ENCODE data around the gene HRC.
A peak's percentile ranks its signal among the peaks of the same experiment; 100 is the strongest.

The HRC gene

DNA sequence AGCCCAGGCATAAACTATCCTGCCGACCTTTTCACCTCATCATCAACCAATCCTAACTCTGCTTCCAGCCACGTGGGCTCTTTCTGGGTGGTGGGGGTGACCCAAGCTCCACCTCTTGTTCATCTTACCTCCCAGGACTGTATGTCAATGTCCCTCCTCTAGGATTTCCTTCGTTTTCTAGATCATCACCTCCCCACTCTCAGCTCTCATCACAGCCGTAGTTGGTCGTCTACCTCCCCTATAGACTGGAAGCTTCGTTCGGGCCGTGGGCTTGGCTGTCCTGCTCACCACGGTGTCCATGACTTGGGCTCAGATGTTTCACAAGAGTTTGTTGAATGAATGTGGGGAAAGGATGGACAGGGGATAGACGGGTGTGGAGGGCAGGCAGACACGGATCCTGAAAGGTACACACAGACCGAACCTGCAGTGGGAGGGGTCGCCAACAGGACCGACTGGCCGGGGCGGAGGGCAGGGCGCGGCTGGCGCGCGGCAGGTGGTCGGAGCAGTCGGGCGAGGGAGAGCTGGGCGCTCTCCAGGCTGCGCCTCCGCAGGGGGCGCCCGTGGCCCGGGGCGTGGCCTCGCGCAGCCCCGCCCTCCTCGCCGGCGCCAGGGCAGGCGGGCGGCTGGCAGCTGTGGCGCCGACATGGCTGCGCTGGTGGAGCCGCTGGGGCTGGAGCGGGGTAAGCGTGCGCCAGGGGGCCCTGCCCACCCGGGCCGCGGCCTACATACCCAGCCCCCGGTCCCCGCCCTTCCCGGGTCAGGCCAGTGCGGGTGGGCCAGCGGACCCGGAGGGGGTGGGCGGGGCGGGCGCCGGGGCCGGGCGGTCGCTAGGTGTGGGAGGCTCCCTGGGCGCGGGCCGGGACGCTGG, 41.2 kb downstream of the HRC start, which contains the start of gene LIN7B:
Gene LIN7B (plus strand): TSS at position 609 of the 868 bp plus-strand sequence. CDS start 35 bp downstream, at position 644.
- peaks cover 6% of the 10 kb centered on the region for H3K79me2 ChIP-seq (ENCODE audit: low read length)
- no peaks in the 10 kb centered on the region for H4K20me1 ChIP-seq (ENCODE audit: insufficient read depth, low read length)
- no peaks in the 10 kb centered on the region for H3K27me3 ChIP-seq (ENCODE audit: low read depth, low read length)
- H3K4me3 ChIP-seq (ENCODE audit: low read length): peak within 1 kb of the TSS; percentile 78
- H3K4me1 ChIP-seq (ENCODE audit: low read length): peaks cover 14% of the 10 kb centered on the region
- H3K9me3 ChIP-seq (ENCODE audit: insufficient read depth, low read length): no peaks in the 10 kb centered on the region
- TF ChIP-seq, protein P1, sequence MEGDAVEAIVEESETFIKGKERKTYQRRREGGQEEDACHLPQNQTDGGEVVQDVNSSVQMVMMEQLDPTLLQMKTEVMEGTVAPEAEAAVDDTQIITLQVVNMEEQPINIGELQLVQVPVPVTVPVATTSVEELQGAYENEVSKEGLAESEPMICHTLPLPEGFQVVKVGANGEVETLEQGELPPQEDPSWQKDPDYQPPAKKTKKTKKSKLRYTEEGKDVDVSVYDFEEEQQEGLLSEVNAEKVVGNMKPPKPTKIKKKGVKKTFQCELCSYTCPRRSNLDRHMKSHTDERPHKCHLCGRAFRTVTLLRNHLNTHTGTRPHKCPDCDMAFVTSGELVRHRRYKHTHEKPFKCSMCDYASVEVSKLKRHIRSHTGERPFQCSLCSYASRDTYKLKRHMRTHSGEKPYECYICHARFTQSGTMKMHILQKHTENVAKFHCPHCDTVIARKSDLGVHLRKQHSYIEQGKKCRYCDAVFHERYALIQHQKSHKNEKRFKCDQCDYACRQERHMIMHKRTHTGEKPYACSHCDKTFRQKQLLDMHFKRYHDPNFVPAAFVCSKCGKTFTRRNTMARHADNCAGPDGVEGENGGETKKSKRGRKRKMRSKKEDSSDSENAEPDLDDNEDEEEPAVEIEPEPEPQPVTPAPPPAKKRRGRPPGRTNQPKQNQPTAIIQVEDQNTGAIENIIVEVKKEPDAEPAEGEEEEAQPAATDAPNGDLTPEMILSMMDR (IDR thresholded peaks at IDR 0.05; ENCODE audit: low read depth, low read length): peak; percentile 52
- no peak for TF ChIP-seq EZH2phosphoT487 (IDR thresholded peaks at IDR 0.05; ENCODE audit: low read depth)
- peaks cover 10% of the 10 kb centered on the region for H3K36me3 ChIP-seq (replicated peaks; ENCODE audit: low read depth, low read length)
- peak within 1 kb of the TSS; percentile 99 for H3K4me2 ChIP-seq (ENCODE audit: low read length)
- H3K27ac ChIP-seq (ENCODE audit: low read length): no peak within 1 kb of the TSS
- H2AFZ ChIP-seq (ENCODE audit: low read depth, low read length): peak within 1 kb of the TSS; percentile 81
- peak within 1 kb of the TSS; percentile 56 for H3K9ac ChIP-seq (ENCODE audit: low read length)

DNA sequence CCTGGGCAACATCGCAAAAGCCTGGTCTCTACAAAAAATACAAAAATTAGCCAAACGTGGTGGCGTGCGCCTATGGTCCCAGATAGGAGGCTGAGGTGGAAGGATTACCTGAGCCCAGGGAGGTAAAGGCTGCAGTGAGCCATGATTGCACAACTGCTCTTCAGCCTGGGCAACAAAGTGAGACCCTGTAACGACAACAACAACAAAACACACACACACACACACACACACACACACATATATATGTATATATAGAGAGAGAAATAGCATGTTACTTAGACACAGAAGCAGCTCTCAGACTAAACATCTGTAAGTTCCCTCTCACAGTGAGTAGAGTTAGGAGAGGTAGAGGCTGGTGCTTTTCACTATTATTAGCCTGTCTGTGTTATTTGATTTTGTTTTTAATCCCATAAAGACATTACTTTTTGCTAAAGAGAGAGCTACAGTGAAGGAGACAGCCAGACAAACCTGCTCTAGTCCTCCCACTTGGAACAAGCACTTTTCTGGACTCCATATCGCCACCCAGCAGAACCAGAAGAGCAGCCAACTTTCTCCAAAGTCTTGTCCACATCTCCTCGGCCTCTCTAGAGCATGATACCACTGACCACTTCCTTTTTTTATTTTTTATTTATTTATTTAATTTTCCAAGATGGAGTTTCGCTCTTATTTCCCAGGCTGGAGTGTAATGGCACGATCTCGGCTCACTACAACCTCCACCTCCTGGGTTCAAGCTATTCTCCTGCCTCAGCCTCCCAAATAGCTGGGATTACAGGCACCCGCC, 43.8 kb downstream of the HRC start:
- Histone ChIP-seq H3K27me3 (ENCODE audit: low read depth, low read length) (no peaks in the 10 kb centered on the region), H3K27ac (ENCODE audit: low read length) (no peak overlapping the region), H3K9me3 (ENCODE audit: insufficient read depth, low read length) (no peaks in the 10 kb centered on the region), H3K4me2 (ENCODE audit: low read length) (no peak overlapping the region), H3K9ac (ENCODE audit: low read length) (no peak overlapping the region), H3K79me2 (ENCODE audit: low read length) (no peaks in the 10 kb centered on the region), H3K4me1 (ENCODE audit: low read length) (peaks cover 5% of the 10 kb centered on the region), H4K20me1 (ENCODE audit: insufficient read depth, low read length) (peaks cover 17% of the 10 kb centered on the region), H3K4me3 (ENCODE audit: low read length) (no peak overlapping the region), H2AFZ (ENCODE audit: low read depth, low read length) (no peak overlapping the region), H3K36me3 (replicated peaks; ENCODE audit: low read depth, low read length) (peaks cover 36% of the 10 kb centered on the region)
- TF ChIP-seq EZH2phosphoT487 (IDR thresholded peaks at IDR 0.05; ENCODE audit: low read depth): no peak
- TF ChIP-seq, protein P1 (IDR thresholded peaks at IDR 0.05; ENCODE audit: low read depth, low read length): no peak

GRCh38 chr19:49110567-49110966, 44.6 kb downstream of the HRC start:
- Histone ChIP-seq H3K4me2 (ENCODE audit: low read length) (no peak overlapping the region), H3K79me2 (ENCODE audit: low read length) (no peaks in the 10 kb centered on the region), H2AFZ (ENCODE audit: low read depth, low read length) (no peak overlapping the region), H3K9ac (ENCODE audit: low read length) (no peak overlapping the region), H3K4me3 (ENCODE audit: low read length) (no peak overlapping the region), H3K27me3 (ENCODE audit: low read depth, low read length) (no peaks in the 10 kb centered on the region), H4K20me1 (ENCODE audit: insufficient read depth, low read length) (peaks cover 25% of the 10 kb centered on the region), H3K9me3 (ENCODE audit: insufficient read depth, low read length) (no peaks in the 10 kb centered on the region), H3K27ac (ENCODE audit: low read length) (no peak overlapping the region), H3K4me1 (ENCODE audit: low read length) (peaks cover 5% of the 10 kb centered on the region), H3K36me3 (replicated peaks; ENCODE audit: low read depth, low read length) (peaks cover 44% of the 10 kb centered on the region)
- TF ChIP-seq, protein P1 (IDR thresholded peaks at IDR 0.05; ENCODE audit: low read depth, low read length): no peak
- TF ChIP-seq EZH2phosphoT487 (IDR thresholded peaks at IDR 0.05; ENCODE audit: low read depth): no peak

Measured in OCI-LY3 (cell line).